ENCODE measurements around the gene TPX2.

GRCh38 chr20:31767805-31768204 is 28.7 kb downstream of the TPX2 start:
- TF ChIP-seq CTCF (IDR thresholded peaks at IDR 0.05), result no peak
- no peak for TF ChIP-seq EP300 (IDR thresholded peaks at IDR 0.05; ENCODE audit: low read depth)
- TF ChIP-seq POLR2A (IDR thresholded peaks at IDR 0.05), result no peak
- TF ChIP-seq POLR2AphosphoS5 (IDR thresholded peaks at IDR 0.05), result no peak
